ENCODE data around the gene RNPEPL1.

RNPEPL1 gene

DNA sequence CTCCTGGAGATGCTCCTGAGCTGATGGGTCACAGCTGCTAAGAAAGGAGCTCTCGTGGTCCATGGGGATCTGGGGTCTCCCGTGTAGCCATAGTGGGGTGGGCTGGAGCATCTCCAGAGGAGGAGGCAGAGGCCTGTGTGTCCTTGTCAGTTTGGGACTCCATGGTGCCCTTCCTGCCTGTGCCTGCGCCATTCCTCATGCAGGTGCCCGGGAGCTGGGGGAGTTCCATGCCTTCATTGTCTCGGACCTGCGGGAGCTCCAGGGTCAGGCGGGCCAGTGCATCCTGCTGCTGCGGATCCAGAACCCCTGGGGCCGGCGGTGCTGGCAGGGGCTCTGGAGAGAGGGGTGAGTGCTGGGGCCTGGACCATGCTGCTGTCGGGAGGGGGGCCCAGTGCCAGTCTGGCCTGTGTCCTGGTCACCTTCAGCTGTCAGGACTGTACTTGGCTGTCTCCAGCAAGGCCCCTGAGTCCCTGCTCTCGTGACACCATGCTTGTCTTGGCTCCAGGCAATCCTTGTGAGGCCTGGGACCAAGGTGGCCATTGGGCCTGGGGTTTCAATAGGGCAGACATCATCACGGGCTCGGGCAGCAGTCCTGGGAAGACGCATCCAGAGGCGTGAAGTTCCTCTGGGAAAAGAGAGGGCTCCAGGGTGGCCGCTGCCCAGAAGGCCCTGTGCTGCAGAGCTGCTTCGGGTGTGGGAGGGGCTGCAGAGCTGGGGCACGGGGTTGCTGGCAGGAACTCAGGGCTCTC lies 25.6 kb downstream of the RNPEPL1 start:
- DNase-seq = no peak

DNA sequence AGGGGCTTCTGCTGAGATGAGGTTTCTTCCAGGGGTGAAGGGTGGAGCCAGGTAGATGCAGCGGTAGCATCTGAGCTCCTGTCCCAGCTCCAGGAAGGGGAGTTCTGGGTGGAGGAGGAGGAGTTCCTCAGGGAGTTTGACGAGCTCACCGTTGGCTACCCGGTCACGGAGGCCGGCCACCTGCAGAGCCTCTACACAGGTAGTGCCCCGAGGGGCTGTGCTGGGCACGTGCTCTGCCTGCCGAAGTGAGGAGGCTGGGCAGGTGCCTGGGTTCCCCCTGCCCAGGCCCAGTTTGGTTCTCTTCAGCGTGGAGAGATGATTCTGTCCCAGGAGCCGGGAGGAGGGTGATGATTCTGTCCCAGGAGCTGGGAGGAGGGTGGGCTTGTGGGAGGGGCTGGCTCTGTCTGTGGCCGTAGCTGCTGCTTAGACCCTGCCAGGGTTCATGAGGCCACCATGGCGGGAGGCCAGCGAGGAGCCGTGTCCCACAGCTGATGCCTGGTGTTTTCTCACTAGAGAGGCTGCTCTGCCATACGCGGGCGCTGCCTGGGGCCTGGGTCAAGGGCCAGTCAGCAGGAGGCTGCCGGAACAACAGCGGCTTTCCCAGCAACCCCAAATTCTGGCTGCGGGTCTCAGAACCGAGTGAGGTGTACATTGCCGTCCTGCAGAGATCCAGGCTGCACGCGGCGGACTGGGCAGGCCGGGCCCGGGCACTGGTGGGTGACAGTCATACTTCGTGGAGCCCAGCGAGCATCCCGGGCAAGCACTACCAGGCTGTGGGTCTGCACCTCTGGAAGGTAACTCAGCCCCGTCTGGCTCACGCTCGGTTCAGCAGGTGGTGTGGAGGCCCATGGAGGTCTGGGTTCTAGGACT lies 26.5 kb downstream of the RNPEPL1 start:
- DNase-seq = no peak

DNA sequence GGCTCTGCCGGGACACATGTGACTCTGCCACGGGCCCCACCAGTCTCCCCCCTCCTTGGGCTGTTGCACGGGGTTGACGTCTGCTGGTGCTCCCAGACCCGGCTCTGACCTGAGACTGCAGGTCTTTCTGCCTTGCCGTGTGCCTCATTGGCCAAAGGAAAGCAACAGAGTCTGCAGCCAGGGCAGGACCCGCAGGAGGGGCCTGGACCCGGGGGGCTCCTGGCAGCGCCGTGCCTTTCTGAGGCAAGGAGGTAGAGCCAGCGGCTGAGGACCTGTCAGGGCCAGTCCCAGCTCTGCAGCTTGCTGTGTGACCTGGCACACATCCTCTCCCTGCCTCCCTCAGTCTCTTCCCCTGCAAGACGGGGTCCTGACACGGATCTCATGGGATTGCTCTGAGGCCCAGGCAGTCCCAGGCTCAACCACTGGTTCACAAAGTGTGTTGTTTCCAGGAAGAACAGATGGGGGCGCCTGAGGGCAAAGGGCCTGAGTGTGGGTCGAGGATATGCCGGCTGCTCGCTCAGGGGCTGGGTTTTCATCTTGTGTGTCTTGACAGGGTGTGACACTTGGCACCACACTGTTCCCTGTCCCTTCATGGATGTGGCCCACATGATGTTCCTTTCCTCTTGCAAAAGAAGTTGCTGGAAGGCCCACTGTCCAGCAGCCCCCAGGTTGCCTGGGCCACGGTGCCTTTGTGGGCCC lies 27.2 kb downstream of the RNPEPL1 start:
- peak; percentile 41 for DNase-seq

DNA sequence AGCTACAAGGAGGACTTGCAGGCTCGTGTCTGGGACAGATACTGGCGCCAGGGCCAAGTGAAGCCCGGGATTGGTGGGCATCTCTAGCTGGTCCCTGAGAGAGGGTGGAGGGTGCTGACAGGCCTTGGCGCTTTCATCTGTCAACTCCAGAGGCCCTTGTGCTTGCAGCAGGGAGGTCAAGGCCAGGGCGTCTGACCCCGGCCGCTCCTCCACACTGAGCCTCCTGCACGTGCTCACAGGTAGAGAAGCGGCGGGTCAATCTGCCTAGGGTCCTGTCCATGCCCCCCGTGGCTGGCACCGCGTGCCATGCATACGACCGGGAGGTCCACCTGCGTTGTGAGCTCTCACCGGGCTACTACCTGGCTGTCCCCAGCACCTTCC lies 27.8 kb downstream of the RNPEPL1 start:
- no peak for DNase-seq

DNA sequence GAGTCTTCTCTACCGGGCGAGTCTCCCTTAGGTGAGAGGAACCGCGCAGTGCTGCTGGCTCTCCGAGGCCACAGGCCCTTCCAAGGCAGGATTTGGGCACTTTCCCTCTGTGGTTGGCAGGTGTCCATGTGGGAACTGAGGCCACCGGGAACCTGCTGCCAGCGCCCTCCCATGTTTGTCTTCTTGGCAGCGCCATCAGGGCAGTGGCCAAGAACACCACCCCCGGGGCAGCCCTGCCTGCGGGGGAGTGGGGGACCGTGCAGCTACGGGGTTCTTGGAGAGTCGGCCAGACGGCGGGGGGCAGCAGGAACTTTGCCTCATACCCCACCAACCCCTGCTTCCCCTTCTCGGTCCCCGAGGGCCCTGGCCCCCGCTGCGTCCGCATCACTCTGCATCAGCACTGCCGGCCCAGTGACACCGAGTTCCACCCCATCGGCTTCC lies 28.2 kb downstream of the RNPEPL1 start:
- DNase-seq = no peak

DNA sequence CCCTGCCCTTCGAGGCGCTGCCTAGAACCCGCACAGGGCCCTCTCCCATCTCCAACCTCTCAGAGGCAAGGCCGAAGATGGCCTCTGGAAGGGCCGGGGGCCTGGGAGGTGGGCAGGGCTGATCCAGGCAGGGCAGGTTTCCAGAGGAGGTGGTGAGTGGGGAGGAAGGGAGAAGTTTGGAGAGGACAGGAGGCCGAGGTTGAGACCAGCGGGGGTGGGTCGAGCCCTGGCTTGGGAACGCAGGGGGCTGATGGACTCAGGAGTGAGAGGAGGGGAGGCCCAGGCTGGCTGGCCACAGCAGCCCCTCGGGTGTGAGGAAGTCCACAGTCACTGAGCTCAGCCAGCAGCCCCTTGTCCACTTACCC lies 28.8 kb downstream of the RNPEPL1 start:
- DNase-seq = no peak

DNA sequence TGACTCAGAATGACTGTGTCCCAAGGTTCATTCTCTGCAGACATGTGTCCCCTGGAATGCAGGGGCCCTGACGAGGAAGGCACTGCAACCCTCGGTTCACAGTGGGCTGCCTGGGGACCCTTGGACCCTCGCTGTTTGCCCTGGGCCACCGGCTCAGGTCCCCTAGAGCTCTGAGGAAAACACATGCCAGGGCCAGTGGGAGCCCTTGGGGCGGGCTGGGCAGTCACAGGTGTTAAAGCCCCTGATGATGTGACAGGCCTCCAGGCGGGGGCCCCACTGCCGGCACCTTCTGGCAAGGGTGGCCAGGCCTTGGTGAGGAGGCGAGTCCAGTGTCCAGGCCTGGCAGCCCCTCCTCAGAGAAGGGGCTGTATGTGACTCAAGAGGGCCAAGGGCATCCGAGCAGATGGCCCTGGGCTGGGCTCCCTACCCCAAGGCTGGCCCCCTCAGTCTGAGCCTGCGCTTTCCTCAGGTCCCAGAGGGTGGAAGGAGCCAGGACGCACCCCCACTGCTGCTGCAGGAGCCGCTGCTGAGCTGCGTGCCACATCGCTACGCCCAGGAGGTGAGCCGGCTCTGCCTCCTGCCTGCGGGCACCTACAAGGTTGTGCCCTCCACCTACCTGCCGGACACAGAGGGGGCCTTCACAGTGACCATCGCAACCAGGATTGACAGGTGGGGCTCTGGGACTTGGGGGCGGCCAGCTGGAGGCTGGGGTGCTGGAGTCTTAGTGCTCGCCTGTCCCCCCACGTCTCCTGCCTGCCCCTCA lies 29.3 kb downstream of the RNPEPL1 start:
- no peak for DNase-seq

DNA sequence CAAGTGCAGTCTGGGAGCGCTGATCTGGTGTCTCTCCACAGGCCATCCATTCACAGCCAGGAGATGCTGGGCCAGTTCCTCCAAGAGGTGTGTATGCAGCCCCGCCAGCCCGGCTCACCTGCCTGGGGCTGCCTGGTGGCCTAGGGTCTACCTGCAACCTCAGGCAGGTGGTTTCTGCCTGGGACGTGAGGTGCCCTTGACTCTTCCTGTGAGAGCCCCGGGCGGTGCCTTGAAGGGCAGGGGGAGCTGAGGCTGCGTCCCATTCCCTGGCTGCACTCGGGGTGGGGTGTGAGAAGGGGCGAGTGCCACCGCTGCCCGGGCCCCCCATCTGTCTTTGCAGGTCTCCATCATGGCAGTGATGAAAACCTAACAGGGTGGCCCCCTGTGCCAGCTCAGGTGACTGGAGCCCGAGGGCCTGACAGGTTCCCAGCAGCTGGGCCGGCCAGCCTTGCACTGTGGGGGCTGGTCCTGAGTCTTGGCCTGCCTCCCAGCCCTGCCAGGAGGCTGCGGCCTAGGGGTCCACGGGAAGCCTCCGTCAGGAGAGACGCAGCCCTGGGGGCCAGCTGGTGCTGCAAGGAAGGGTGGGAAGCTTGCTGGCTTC lies 30.1 kb downstream of the RNPEPL1 start:
- DNase-seq = no peak

DNA sequence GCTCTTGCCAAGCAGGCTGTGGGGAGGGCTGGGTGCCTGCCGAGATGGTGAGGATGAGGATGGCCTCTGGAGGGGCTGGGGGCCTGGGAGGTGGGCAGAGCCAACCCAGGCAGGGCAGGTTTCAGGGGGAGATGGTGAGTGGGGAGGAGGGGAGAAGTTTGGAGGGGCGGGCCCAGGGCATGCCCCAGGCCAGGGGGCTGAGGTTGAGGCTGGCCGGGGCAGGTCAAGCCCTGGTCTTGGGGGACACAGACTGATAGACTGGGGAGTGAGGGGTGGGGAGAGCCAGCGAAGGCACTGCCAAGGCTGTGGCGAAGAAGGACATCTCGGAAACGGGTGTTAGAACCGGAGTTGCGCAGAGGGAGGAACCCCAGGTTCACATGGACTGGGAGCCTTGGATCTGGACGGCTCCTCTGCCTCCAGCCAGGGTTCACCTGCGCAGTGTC lies 30.9 kb downstream of the RNPEPL1 start:
- no peak for DNase-seq

DNA sequence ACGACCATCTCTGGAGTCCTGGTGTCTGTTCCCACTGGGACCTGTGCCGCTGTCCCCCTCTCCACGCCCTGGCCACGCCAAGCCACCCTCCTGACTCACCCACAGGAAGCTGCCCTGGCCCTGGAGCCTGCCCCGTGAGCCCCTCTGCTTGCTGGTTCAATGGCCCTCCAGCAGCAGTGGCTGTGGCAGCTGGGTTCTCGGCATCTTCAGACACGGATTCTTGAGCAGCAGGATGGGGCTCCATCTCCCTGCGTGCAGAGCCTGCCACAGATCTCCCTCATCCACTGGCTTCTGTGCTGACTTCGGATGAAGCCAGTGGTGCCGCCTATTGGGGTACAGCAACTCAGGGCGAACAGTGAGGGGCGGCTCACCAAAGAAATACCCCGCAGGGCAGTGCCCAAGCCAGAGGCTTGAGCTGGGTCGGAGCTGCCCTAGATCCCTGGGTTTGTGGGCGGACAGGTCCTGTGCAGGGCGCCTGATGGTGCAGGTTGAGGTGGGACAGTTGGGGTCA lies 32.2 kb downstream of the RNPEPL1 start:
- DNase-seq = no peak

DNA sequence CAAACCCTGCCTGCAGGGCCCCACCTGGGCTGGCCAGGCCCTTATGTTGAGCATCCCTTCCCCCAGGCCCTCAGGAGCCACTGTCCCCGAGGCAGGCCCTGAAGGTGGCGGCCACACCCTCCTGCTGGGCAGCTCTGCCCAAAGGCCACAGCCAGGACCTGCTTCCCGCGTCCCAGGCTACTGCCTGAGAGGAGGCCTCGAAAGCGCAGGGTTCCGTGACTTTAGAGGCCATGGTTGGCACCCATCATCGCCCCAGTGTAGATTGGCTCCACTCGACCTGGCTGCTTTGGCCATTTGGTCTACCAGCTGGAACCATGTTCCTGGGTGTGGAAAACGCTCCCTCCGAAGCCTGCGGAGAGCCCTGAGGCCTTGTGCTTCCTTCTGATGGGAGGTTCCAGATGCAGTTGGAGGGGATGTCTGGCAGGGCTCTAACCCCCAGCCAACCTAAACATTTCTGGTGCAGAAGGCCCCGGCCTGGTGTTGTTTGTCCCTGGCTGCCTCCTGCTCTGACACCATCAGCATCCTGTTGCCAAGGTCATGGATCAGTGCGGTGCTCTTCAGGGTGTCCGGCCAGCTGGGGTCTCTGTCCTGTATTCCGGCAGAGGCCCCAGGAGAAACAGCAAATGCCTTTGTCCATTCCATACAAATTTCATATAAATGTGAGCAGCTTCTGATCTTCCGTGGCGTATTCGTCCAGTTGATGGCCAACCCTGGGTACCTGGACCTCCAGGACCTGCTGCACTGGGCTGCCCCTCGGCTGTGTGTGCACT lies 33.0 kb downstream of the RNPEPL1 start:
- no peak for DNase-seq

DNA sequence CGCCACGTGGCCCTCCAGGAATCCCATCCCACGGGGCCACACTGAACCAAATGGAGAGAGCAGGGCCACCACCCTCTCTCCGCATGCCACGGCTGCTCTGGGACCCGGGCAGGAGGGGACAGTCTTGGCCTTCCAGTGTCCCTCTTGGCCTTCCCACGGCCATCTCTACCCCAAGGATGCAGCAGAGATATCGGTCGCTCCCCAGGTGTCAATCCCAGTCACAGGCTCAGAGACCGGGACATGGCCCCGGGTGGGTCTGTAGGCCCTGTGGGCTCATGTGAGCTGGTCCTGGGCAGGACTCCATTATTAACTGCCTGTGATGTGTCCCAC lies 33.5 kb downstream of the RNPEPL1 start:
- no peak for DNase-seq

DNA sequence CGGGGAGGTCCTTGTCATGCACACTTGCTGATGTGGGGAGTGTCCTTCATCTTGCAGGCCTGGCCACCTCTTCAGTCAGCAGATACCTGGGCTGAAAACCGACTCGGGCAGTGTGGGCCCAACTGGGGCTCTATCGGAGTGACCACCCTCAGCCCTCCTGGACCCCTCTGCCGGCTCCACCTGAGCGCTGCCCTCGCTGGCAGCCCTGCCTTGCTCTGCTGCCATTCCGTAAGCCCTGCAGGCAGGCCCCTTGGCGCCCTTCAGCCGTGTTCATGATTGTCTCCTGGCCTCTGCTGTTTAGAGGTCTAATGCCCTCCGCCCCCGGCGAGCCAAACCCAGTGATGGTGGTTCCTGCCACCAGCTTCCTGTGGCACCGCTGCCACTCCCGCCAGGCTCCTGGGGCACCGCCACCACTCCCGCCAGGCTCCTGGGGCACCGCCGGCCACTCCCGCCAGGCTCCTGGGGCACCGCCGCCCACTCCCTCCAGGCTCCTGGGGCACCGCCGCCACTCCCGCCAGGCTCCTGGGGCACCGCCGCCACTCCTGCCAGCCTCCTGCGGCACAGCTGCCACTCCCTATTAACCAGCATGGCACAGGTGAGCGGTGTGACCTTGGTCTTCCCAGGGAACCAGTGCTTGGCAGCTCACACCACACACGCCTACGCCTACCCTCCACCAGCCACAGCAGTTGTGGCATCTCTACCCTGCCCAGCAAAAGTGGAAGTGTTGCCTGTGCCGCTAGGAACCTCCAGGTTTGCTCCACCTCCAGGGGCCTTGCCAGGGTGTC lies 34.2 kb downstream of the RNPEPL1 start:
- DNase-seq = no peak

DNA sequence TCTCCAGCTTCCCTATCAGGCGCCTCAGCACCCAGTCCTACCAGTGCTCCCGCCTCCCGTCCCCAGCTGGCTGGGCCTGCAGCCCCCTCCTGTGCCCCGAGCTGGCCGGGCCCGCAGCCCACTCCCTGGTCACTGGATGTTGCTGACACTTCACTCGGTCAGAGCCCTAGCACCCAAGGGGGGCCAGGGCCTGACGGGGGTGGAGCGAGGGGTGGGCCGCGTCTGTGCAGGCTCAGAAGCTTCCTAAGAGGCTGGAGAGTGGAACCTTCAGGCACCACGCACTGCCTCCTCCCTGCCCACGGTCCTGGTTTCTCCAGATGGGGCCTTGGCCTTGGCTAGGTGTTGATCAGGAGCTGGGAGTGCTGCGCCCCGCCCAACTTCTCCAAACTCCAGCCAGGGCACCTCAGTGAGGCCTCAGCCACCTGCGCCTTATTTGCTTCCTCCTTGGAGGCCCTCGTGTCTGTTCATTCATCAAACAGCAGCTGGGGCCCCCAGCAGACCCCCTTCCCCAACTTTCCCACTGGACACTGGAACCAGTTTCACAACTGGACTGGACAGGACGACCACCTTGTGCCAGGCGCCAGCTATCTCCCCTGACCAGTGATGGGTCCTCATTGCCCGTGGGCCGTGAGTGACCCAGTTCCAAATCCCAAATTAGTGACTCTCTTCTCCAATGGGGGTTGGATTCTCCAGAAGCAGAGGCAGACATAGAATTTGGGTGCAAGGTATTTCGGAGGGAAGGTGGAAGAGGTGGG lies 35.0 kb downstream of the RNPEPL1 start:
- no peak for DNase-seq

DNA sequence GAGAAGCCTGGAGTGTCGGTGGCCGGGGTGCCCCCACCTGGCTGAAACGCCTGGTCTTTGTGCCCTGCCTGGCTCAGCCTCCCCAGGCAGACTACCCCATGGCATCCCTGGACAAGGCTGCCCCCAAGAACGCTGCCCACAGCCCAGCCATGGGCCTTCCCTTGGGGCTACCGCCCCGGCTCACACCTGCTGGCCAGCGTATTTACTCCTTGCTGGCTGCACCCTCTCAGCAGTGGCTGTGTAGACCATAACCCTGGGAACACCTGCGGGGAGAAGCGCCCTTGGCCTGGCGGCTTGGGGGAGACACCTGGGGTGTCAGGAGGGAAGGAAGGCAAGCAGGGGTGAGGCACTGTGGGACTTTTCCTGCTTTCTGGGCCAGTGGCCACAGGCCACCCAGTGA lies 35.6 kb downstream of the RNPEPL1 start:
- no peak for DNase-seq

DNA sequence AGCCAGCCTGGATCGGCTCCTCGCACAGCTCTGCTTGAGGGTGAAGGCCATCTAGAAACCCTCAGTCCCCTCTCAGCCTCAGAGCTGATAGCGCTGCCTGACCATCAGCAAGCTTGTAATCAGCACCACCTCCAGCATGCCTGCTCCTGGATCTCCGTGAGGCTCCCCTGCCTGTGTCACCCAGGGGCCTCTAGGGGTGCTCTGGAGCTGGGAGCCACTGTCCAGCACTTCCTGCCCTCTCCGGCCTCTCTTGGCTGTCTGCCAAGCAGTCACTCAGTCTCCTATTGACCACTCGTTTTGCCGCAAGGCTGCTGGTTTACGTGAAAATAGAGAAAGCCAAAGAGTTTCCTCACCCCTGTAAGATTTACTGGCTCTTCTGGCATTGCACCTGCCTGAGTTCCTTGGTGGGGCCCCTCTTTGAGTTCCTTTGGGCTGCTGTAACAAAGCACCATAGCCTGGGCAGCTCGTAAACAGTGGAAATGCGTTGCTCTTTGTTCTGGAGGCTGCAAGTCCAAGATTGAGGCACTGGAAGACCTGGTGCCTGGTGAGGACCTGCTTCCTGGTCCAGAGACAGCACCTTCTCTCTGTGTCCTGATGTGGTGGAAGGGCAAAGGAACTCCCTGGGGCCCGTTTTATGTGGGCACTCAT lies 36.1 kb downstream of the RNPEPL1 start:
- peak; percentile 68 for DNase-seq

DNA sequence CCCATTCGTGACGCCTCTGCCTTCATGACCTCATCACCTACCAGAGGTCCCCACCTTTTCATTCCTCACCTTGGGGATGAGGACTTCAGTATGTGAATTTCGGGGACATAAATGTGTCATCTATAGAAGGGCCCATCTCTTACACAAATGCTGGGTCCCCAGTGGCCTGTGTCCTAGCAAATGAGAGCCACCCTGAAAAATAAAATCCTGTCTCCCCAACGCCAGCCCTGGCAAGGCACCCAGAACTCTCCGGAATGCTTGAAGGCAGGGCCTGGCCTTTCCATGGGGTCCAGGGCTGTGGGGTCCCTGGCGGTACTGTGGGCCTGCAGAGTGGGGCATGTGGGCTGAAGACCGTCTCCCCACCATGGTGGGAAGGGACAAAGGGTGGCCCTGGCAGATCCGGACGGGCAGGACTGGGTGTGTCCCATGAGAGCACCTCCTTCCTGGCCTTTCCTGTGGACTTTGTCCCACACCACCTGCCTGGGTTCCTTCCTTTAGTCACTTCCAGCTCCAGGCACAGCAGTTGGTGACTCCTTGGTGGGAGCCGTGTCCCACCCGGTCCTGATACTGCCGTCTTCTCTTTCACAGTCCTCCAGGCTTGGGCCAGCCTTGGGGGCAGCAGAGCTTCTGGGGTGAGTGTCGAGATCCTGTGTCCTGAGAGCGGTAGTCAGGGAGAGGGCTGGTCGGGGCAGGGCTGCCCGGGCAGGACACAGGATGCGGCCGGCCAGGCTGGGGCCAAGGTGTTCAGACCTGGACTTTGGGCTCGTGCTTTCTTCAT lies 36.8 kb downstream of the RNPEPL1 start:
- no peak for DNase-seq
